Choroid plexus epithelial cell (primary cell): Measurements from ENCODE around the gene CELSR3.

Experiments used
- DNase-seq: peaks from one replicate; pipeline ENCODE4 v3.0.0-alpha.2; 2010; ENCODE audit warnings: low read depth
- H3K4me3 ChIP-seq: 2 replicates; pipeline ENCODE4 v1.5.1; 2011; ENCODE audit warnings: low read depth, mild to moderate bottlenecking, control low read depth, low read length, moderate library complexity
- TF ChIP-seq, protein P1 (sequence below): conservative IDR thresholded peaks from 2 replicates; pipeline ENCODE4 v1.5.1; 2011; ENCODE audit warnings: low read depth, mild to moderate bottlenecking, control low read depth, inconsistent platforms, low read length, moderate library complexity

CELSR3 gene

DNA sequence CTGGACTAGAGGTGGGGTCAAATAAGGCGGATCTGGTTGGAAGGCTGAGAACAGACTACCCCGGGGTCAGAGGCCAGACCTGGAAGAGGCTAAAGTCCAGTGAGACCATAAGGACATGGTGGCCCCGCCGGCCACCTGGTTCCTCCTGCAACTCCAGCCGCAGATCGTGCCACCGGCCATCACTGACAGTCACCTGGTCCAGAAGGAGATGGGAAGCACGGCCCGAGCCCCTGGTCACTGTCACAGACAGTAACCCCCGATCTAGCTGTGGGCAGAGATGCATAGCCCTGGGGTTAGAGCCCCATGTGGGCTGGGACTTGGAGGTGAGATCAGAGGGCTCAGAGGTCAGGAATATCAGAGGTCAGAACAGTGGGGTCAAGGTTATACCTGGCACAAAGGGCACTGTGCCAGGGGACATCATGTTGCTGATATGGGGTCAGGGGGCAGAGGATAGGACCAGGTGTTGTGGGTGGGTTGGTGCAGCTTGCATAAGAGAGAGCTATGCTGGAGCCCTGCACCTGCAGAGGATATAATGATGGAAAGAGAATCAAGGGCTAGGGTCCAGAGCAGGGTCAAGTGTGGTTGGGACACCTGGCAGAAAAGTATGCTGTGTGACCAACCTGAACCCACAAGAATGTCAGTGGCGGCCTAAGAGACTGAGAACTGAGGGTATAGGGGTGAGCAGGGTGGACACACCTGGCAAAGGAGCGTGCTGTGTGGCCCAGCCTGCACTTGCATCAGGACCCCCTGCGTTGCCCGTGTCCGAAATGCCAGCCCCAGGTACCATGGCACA is 9.6 kb downstream of the CELSR3 start:
- TF ChIP-seq, protein P1, sequence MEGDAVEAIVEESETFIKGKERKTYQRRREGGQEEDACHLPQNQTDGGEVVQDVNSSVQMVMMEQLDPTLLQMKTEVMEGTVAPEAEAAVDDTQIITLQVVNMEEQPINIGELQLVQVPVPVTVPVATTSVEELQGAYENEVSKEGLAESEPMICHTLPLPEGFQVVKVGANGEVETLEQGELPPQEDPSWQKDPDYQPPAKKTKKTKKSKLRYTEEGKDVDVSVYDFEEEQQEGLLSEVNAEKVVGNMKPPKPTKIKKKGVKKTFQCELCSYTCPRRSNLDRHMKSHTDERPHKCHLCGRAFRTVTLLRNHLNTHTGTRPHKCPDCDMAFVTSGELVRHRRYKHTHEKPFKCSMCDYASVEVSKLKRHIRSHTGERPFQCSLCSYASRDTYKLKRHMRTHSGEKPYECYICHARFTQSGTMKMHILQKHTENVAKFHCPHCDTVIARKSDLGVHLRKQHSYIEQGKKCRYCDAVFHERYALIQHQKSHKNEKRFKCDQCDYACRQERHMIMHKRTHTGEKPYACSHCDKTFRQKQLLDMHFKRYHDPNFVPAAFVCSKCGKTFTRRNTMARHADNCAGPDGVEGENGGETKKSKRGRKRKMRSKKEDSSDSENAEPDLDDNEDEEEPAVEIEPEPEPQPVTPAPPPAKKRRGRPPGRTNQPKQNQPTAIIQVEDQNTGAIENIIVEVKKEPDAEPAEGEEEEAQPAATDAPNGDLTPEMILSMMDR = no peak
- no peak overlapping the region for H3K4me3 ChIP-seq
- no peak for DNase-seq

DNA sequence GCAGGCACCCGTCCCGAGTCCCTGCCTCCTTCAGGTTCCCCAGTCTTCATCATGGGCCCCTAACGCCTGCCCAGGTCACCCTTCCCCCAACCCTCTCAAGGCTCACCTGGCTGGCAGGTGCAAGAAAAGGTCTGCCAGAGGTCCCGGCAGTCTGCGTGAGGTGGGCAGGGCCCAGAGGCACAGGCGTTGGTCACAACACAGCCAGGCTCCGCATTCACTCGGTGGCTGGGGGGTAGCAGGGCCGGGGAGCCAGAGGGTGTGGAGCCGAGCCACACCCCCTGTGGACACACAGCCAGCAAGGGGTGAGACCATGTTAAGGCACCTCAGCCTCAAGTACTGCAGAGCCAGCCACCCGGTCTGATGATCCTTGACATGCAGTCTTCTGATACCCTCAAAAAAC is 10.9 kb downstream of the CELSR3 start:
- TF ChIP-seq, protein P1 = no peak
- no peak overlapping the region for H3K4me3 ChIP-seq

DNA sequence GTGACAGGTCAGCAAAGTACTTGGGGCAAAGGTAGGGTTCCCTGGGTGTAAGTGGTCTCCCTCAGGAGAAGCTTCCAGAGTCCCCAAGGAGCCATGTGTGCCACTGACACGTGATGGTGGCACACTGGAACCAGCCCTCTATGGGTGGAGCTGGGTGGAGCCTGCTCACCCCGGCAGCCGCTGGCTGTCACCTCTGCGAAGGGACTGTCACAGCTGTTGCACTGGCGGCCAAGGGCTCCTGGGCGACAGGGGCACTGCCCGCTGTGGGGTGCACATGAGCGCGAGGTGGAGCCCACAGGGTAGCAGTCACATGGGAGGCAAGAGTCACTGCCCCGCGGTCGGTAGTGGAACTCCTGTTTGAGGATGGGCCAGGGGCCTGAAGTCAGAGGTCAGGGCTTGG is 12.0 kb downstream of the CELSR3 start:
- no peak for DNase-seq
- TF ChIP-seq, protein P1 = no peak
- no peak overlapping the region for H3K4me3 ChIP-seq

More for the DNA sequence above, 10.9 kb downstream of the CELSR3 start:
- DNase-seq = no peak

DNA sequence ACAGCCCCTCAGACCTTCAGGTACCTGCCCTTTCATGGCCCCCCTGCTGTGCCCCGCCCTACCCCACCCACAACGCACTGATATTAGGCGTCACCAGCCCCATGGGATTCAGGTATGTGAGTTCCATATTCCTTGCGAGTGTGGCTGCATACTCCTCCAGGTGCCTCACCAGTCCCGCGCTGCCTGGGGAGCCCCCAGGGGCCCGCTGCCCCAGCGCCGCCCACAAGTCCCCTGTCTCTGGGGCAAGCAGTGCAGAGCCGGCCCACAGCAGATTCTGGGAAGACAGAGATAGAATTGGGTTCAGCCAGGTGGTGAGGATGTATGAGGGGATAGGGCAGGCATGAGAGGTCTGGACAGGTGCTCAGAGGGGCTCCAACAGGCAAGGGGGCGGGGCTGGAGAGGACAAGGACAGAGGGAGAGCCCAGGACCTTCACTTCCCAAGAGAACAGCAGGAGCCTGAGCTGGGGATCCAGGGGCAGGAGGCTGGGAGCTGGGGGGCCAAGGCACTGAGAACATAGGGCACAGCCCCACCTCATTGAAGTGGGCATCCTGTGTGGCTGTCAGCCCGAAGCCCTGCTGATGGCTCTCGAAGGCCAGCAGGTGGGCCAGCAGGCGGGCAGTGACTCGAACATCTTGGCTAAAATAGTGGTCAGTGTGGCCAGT is 14.4 kb downstream of the CELSR3 start:
- no peak overlapping the region for H3K4me3 ChIP-seq
- TF ChIP-seq, protein P1 = no peak
- DNase-seq = no peak

DNA sequence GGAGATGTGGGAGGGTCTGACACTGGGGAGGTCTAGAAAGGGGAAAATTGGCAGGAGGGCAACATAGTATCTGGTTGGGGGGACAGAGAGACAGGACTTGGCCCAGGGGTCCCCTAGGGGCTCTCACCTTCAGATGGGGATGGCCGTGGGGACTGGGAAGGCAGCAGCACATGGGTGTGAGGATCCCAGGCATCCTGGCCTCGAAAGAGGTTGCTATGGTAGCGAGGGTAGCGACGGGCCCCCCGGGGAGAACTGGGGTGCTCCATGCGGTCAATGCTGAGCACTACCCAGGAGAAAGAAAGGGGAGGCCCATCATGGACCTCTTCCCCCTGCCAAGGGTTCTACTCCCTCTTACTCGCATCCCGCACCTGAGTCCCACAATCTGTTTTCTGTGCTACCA is 15.0 kb downstream of the CELSR3 start:
- no peak for DNase-seq
- TF ChIP-seq, protein P1 = no peak

DNA sequence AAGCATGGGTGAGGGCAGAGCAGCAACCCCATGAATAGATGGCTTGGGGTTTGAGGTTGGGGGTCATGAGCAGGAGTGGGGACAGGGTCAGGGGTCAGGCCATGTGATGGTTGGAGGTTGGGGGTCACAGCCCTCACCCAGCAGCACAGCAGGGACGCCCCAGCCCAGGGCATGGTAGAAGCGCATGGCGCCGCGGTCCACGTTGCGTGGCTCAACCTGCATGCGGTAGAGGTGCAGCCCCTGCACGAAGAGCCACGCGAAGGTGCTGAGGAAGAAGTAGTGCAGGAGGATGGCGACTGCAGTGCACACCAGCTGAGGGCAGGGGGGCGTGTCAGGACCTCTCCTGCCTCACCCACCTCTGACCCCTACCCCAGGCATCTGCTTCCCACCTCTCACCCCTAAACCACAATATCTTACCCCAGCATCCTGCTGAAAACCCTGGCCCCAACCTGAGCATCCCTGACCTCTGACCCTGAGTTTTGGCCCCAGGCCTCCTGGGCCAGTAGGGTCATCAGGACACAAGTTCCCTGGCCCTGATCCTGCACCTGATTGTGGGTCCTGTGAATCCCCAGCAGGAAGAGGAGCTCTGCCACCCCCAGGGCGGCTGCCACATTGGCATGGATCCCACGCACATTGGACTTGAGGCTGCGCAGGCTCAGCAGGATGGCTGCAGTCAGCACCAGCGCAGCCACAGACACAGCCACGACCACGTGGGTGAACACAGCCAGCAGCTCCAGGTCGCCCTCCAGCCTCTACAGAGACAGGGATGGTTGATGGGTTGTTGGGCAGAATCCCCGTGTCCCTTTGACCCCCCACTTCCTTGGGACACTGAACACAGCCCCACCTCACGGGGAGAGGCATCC is 17.6 kb downstream of the CELSR3 start:
- no peak for DNase-seq
- TF ChIP-seq, protein P1 = no peak

More for the DNA sequence above, 15.0 kb downstream of the CELSR3 start:
- no peak overlapping the region for H3K4me3 ChIP-seq

More for the DNA sequence above, 17.6 kb downstream of the CELSR3 start:
- H3K4me3 ChIP-seq = no peak overlapping the region
